Heart left ventricle (tissue), 13 donors: ENCODE measurements around the gene TRAPPC1.

Experiments
- CTCF ChIP-seq, 12 donors: fragments of 200-600 bp; sonication (generic) in 4 of 12; IDR thresholded peaks; one replicate each; pipeline versions ENCODE4 v1.5.0 to v1.8.0; 2018 to 2022; ENCODE audit warnings: antibody characterized with exemption in 12 of 12, mild to moderate bottlenecking in 5 of 12
- POLR2A ChIP-seq, 2 donors: fragments of 450-650 bp; IDR thresholded peaks; one replicate each; pipeline ENCODE4 v1.6.1; 2017; ENCODE audit warnings: antibody characterized with exemption in 2 of 2, mild to moderate bottlenecking in 2 of 2, moderate library complexity in 2 of 2
- donor health status: ischemic (EF 13 %, LVEDD 7.1; RV severe dilation, severe dysfunction).
- donor health status: DM: no; HTN: yes; CAD: no.
- donor health status: DM: no; HTN: no; CAD: no.
- donor health status: ischemic (EF 25% LVEDD 6.9; RV normal size, moderate dysfunction).
- donor health status: ischemic (EF 25% LVEDD 5.7; RV mildly dilated, moderate dysfunction).
- donor health status: ischemic (EF 35%, LVEDD 5.7; RV mildly dilated, moderate dysfunction).
- donor health status: nonischemic (EF 11% LVEDD 7.7; RV severe dilation, severe dysfunction).
- donor health status: DM: yes; HTN: yes; CAD: no.
- donor health status: PGD.
- donor health status: ischemic (EF 29% LVEDD 5.4; RV normal size, mild dysfunction).
- donor health status: nonischemic (EF 23%, LVEDD 6.1; RV moderate dilation, normal function).

GRCh38 chr17:7977805-7978204, 46.1 kb upstream of the TRAPPC1 start:
- no peak for TF ChIP-seq CTCF (IDR thresholded peaks at IDR 0.05)
- TF ChIP-seq POLR2A (IDR thresholded peaks at IDR 0.05): no peak
